ENCODE results near the gene FGF14. TPM values are rescaled to one million over a fixed set of nuclear protein-coding genes. Genes with fewer than 3 reads are reported as not detected.
"Not testable (repeated sequence)": the region's sequence is repeated elsewhere in the genome, so short reads cannot be mapped to it uniquely, and the experiment has no call there.

FGF14 gene
- total and polyA plus RNA-seq, 9 donors: 0.06 to 4.8 (median 0.60) TPM; not detected in 2

- Histone ChIP-seq H3K36me3 (no peaks in the 10 kb centered on the region), H3K27me3 (no peaks in the 10 kb centered on the region), H3K4me1 (ENCODE audit: insufficient read depth) (no peaks in the 10 kb centered on the region), H3K4me3 (no peak overlapping the region), H3K27ac (no peak overlapping the region), H3K9me3 (no peaks in the 10 kb centered on the region)
- DNase-seq: no peak
- intact Hi-C loops (cut with DNase I): no loop called here
- TF ChIP-seq EP300 (IDR thresholded peaks at IDR 0.05) (no peak), POLR2A (IDR thresholded peaks at IDR 0.05) (no peak), CTCF (IDR thresholded peaks at IDR 0.05) (no peak)
- 14 to 26% (median 17%) methylated on average over 5 of the region's 5 CpGs for WGBS, 3 donors
Observed at GRCh38 chr13:102097708-102098107, 304.1 kb downstream of the FGF14 start.

- intact Hi-C loops (cut with DNase I): not testable (repeated sequence)
Observed at GRCh38 chr13:102093288-102093687, 308.6 kb downstream of the FGF14 start.

GRCh38 chr13:102091231-102091630 lies 310.6 kb downstream of the FGF14 start:
- DNase-seq: no peak

More at GRCh38 chr13:102093288-102093687, 308.6 kb downstream of the FGF14 start:
- not testable (repeated sequence) for H3K4me3 ChIP-seq; DNase-seq; H3K9me3 ChIP-seq; H3K36me3 ChIP-seq; H3K27ac ChIP-seq; H3K27me3 ChIP-seq; H3K4me1 ChIP-seq (ENCODE audit: insufficient read depth)

GRCh38 chr13:102090532-102090931 lies 311.3 kb downstream of the FGF14 start:
- Histone ChIP-seq H3K9me3 (no peaks in the 10 kb centered on the region), H3K36me3 (no peaks in the 10 kb centered on the region), H3K27me3 (no peaks in the 10 kb centered on the region), H3K27ac (no peak overlapping the region), H3K4me1 (ENCODE audit: insufficient read depth) (no peaks in the 10 kb centered on the region), H3K4me3 (no peak overlapping the region)
- TF ChIP-seq EP300 (IDR thresholded peaks at IDR 0.05) (no peak), CTCF (IDR thresholded peaks at IDR 0.05) (no peak), POLR2A (IDR thresholded peaks at IDR 0.05) (no peak)
- no peak for DNase-seq
- intact Hi-C loops (cut with DNase I): no loop called here
- WGBS, 3 donors: 81 to 87% (median 82%) methylated on average over 8 of the region's 8 CpGs

More at GRCh38 chr13:102091231-102091630, 310.6 kb downstream of the FGF14 start:
- intact Hi-C loops (cut with DNase I): no loop called here
- no peaks in the 10 kb centered on the region for H3K27me3 ChIP-seq
- H3K36me3 ChIP-seq: no peaks in the 10 kb centered on the region
- WGBS, 3 donors: 42 to 48% (median 46%) methylated on average over 3 of the region's 3 CpGs
- no peak overlapping the region for H3K27ac ChIP-seq
- H3K9me3 ChIP-seq: no peaks in the 10 kb centered on the region
- TF ChIP-seq CTCF (IDR thresholded peaks at IDR 0.05): no peak
- H3K4me1 ChIP-seq (ENCODE audit: insufficient read depth): no peaks in the 10 kb centered on the region
- no peak overlapping the region for H3K4me3 ChIP-seq

GRCh38 chr13:102089722-102090121 lies 312.1 kb downstream of the FGF14 start:
- Histone ChIP-seq H3K4me1 (ENCODE audit: insufficient read depth) (no peaks in the 10 kb centered on the region), H3K9me3 (no peaks in the 10 kb centered on the region), H3K27ac (no peak overlapping the region), H3K4me3 (no peak overlapping the region), H3K27me3 (no peaks in the 10 kb centered on the region), H3K36me3 (no peaks in the 10 kb centered on the region)
- intact Hi-C loops (cut with DNase I): no loop called here
- no peak for DNase-seq
- TF ChIP-seq POLR2A (IDR thresholded peaks at IDR 0.05): no peak
- no peak for TF ChIP-seq EP300 (IDR thresholded peaks at IDR 0.05)

GRCh38 chr13:102089177-102089576 lies 312.7 kb downstream of the FGF14 start:
- Histone ChIP-seq H3K36me3 (no peaks in the 10 kb centered on the region), H3K9me3 (no peaks in the 10 kb centered on the region), H3K4me1 (ENCODE audit: insufficient read depth) (no peaks in the 10 kb centered on the region), H3K27ac (no peak overlapping the region), H3K4me3 (no peak overlapping the region), H3K27me3 (no peaks in the 10 kb centered on the region)
- TF ChIP-seq CTCF (IDR thresholded peaks at IDR 0.05): no peak
- TF ChIP-seq POLR2A (IDR thresholded peaks at IDR 0.05): no peak
- no peak for TF ChIP-seq EP300 (IDR thresholded peaks at IDR 0.05)
- intact Hi-C loops (cut with DNase I): no loop called here
- DNase-seq: no peak
- WGBS, 3 donors: 24 to 55% (median 26%) methylated on average over 2 of the region's 2 CpGs
